DMS153 treated with DMSO at 0.1 percent for 48 hours (cell line): Measurements from ENCODE around the gene FNIP2.

Source experiments
- DNase-seq: peaks from one replicate; lab custom pipeline; 2025; ENCODE audit not compliant: unreplicated experiment; lab: John Stamatoyannopoulos, UW

Gene FNIP2

DNA sequence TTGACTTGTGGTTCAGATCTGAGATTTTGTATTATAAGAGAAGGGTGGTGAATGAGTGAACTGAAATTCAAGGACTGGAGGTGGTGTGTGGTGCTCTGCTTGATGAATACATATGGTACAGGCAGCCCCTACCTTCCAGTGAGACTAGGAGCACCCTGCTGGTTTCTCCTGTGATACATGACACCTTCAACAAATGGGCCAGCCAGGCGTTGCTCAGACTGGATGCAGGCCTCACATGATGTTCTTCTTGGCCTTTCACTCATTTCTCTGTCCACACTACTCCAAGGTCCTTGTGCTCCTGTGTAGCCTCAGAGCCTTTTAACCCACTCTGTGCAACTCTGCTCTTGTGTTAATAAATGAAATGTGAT lies 67.2 kb downstream of the FNIP2 start:
- DNase-seq = no peak

DNA sequence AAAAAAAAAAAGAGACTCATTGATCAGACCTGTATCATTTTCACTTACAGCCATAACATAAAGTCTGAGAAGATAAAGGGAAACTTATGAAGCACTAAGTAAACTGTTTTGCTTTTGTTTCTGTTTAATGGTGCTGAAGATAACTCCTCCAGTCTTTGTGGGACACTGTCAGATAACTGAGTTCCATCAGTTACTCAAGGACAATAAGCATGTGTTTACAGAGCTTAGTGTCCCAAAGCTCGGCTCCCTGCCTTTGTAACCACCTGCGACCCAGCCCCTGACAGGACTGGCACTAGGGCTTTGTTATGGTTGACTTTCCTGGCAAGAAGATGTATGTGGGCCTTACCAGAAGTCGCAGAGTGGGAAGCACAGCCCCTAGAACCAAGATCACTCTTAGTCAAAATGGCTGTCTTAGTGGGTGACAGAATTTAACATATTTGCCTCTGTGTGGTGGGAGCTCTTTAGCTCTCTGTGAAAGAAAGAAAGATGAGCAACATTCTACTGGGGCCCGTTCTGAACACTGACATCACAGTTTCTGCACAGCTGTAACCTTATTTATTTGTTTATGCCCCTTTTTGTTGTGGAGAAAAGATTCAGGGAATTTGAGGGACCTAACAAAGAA lies 68.1 kb downstream of the FNIP2 start:
- no peak for DNase-seq

DNA sequence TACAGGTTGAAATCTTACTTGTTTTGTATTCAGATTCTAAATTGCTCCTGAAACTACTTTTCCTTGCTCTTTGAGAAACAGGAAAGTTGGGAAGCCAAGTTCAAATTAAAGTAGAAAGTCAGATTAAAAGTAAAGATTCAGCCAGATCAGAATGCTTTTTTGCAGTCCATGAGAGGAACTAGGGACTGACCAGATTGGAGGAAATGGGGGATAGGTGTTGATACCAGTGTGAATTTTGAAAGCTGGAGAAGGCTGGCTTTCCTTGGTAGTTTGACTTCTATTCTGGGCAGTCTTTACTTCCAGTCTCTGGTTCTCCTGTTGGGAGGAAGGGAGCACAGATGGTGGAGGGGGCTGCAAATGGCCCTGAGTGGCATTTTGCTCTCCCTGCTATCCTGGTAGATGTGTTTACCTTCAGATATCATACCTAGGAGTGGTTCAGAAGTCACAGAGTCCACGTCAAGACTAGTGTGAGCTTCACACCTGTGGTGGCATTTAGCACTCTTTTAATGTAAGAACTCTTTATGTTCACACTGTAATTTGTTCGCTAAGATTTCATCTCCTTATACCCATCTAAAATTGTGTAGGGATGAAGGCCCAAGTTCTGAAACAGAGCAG lies 68.8 kb downstream of the FNIP2 start:
- no peak for DNase-seq

DNA sequence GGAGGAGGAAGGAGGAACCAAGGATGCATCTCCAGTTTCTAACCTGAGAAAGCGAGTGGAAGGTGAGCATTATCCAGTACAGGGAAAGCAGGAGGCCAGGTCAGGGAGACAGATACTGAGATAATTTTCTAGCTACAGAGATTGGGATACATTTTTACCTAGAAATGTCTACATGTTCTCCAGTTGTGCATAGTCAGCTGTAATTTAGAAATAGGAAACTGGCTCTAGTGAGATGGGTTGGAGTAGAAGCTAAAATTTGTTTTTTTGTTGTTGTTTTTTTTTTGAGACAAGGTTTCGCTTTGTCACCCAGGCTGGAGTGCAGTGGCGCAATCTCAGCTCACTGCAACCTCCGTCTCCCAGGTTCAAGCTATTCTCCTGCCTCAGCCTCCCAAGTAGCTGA lies 71.3 kb downstream of the FNIP2 start:
- DNase-seq = no peak

DNA sequence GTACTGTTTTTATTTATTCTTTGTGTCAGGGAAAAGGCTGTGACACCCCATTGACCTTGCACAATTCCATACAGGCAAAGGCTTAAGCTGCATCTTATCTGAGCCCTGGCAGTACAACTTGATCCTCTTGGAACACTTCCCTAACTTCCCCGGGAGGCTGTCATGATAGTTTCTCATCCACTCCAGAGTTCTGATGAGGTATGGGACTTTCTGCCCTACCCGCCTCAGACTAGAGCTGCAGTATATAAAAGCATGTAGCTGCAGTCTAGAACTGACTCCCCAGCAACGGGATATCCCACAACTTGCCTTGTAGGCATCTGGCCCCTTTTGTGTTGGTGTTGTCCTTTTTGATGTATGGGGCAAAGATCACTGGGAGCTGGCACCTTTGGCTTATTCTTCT lies 72.7 kb downstream of the FNIP2 start:
- DNase-seq = no peak

DNA sequence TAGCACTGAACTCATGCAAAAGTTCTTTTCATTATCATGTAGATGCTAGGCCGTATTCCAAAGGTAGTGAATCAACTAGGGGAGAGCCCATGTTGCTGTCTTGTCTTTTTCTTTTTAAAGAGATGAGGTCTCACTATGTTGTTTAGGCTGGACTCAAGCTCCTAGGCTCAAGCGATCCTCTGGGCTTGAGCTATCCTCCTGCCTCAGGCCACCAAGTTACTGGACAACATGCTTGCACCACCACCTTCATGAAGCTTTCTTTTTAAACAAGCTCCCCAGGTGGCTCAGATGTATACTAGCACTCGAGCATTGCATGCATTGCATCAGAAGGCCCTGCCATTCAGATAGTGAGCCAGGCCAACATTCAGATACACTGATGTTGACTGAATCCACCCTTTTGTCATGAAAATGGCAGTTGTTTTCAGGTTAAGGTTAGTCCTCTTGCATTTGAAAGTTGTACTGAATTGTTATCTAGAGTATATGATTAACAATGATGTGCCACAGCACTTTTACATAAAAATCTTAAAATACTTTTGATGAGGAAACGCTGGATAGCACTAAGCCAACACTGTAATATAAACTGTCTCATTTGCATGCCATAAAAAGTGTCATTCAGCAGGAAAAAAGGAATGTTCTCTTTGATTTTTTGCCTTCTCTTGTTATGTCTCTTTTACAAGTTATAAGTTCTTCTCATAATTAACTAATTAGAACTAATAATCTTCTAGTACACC lies 76.7 kb downstream of the FNIP2 start:
- DNase-seq = no peak

DNA sequence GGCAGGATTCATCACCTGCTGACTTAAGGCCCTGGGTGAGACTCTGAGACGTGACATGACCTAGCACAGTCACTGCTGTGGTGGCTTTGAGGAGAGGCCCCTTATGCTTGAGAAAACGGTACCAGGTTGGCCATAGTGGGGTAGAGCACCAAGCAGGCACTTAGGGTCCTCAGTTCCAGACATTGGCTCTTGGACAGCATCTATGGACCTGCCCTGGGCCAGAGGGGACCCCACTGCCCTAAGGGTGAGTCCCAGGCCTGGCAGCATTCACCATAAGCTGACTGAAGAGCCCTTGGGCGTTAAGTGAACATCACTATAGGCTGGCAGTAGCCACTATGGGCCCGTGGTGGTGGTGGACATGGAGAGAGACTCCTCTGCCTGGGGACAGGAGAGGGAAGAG lies 78.7 kb downstream of the FNIP2 start:
- DNase-seq = no peak

DNA sequence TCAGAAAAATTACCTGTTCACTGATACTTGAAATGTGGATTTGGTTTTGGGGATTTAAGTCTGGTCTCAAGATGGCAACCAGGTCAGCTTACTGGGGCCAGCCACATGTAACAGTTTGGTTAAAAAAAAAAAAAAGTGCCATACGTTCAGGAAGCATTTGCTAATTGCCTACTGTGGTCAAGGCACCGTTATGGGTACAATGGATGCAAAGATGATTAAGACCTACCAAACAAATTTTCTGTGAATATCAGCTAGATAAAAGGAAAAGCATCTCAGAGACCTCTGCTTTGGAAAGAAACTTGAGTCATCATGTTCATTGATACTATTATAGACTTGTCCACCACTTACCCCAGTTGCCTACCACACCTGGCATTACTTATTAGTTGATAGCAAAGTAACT lies 80.9 kb downstream of the FNIP2 start:
- DNase-seq = no peak

DNA sequence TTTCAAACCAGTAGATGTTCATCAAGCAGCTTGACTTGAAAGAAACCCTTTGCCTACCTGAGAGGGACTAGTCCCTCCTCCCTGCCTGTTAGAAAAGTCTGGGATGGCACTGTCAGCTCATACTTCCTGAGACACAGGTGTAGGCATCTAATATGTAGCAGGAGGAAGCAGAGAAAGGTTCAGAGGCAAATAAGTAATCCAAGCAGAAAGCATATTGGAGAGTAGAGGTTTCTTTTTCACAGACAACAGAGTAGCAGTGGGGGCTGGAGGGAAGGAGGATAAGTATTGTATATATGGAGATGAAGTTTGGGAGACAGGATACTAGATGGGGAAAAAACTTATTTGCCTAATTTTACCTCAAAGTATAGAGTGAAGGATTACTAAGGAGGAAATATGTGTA lies 81.5 kb downstream of the FNIP2 start:
- no peak for DNase-seq

DNA sequence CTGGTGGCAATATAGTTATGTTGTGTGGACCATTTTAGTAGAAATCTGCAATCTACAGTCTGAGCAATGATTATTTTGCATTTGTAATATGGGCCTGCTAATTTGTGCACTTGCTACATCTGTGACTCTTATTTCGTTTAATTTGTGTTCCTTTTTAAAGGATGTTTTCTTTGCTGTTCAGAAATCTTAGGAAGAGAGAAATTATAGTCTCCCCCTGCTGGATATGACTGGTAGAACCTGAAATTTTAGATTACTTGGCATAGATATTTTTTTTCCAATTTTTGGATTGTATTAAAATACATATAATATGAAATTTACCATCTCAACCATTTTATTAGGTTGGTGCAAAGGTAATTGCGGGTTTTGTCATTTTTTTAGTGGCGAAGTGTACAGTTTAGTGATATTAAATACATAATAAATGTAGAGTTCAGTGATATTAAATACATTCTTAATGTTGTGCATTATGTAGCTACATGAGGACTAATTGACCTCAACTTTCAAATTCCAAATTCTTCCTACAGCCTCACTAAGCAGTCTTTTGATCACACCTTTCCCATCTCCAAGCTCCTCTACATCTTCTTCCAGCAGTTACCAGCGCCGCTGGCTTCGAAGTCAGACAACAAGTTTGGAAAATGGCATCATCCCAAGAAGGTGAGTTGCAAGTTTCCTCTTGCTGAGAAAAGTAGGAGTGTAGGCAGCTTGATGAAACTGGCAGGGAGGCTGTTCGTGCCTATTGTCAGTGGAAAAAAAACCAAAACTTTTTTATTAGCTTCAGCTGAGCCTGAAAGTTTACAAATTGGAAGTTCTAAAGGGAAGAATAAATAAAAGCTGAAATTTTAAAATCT lies 82.2 kb downstream of the FNIP2 start:
- peak; percentile 23 for DNase-seq

DNA sequence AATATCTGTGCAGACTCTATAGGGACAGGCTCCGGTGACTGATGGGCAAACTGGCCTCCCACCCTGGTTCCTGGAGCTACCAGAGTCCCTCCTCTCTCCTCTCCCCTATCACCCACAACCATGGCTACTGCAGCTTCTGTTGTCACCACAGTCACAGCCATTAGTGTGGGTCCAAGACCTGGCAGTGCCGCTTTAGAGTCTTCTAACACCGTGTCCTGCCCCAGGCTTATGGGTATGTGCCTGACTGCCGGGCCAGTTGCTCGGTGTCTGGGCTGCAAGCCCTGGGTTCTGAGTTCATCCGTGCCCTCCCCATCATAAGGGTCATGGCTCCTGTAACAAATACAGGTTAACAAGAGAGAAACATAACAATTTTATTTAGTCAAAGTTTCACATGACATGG lies 85.4 kb downstream of the FNIP2 start:
- no peak for DNase-seq

DNA sequence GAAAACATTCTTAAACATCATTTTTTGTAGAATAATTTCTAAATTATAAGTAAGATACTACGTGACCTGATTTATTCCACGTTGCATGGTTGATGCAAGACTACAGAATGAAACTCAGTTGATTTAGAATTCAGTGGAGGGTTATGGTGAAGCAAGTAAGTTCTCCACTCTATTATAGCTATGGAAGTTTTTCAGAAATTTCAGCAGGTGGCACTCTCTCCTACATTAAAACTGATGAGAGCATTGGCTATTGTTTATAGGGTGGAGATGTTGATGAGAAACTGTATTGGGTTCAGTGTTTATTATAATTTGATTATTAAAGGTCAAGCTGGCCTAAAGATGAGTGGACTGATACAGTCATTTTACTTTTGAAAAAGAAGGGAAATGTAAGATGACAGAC lies 88.0 kb downstream of the FNIP2 start:
- DNase-seq = peak; percentile 71

DNA sequence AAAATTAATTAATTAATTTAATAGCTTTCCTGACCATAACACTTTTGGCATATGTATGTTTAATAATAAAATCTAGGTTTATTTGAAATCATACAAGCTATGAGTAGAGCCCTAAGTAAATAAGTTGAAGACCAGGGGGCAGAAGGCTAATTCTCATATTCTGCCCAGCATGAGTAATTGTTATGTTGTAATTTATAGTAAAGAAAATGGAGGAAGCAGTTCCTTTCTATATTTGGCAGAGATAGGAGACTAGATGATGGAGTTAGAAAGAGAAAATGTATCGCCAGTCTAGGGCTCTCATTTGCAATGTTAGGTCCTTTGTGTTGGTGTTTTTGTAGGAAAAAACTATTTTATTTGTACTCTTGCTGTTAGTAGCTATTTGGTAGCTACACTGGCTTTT lies 89.1 kb downstream of the FNIP2 start:
- DNase-seq = no peak

DNA sequence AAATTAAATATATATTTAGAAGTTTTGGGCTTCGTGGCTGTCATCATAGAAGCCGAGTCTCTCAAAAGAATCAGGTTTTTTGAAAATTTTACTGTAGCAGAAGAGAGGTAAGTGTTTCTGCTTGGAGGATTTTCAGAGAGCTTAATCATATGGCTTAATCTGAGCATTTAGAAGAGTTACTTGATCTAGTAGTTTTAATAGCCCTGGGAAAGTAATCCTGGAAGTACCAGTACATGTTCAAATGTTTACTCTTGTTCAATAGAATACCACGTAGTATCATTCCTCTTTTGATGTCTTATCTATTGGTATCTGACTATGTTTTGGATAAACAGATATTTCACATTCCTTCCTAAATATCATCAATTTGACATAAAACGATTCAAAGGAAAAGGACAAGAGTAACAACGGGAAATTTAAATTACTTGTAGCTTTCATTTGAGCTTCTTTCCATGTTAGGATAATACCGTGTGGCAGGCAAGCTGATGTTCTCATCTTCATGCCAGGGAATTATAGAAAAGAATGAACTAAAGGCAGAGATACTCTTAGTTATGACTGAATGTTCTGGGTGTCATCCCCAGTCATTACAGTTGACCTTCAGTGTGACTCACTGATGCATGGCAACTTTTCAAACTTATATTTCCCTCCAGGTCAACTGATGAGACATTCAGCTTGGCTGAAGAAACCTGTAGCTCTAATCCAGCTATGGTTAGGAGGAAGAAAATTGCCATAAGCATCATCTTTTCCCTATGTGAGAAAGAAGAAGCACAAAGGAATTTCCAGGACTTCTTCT lies 89.8 kb downstream of the FNIP2 start:
- no peak for DNase-seq

DNA sequence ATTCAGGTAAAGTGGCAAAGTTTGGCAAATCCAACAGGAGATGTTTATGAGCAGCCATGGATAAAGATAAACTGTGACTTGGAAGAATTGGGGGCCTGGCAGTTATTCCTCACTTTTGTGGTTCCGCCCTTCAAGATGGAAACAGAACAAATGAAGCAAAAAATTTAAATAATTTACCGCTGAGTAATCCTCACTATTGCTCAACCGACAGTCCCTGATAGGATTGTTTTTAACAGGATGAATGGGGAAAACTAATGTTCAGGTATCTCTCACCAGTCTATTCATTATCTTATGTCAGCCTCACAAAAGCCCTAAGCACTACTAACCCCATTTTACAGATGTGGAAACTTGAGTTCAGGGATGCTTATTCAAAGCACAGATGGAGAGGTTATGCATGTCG lies 90.8 kb downstream of the FNIP2 start:
- no peak for DNase-seq

DNA sequence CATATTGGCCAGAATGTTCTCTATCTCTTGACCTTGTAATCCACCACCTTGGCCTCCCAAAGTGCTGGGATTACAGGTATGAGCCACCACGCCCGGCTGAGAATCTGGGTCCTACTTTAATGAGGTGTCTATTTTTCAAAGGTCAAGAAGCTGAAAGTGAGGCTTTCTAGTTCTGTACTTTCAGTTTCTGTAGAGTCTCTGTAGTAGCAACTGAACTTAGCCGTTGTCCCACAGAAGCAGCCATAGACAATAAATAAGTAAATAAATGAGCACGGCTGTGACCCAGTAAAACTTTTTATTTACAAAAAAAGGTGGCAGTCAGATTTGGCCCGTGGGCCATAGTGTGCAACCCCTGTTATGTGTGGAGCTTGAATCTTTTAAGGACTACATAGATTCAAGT lies 92.0 kb downstream of the FNIP2 start:
- DNase-seq = no peak

DNA sequence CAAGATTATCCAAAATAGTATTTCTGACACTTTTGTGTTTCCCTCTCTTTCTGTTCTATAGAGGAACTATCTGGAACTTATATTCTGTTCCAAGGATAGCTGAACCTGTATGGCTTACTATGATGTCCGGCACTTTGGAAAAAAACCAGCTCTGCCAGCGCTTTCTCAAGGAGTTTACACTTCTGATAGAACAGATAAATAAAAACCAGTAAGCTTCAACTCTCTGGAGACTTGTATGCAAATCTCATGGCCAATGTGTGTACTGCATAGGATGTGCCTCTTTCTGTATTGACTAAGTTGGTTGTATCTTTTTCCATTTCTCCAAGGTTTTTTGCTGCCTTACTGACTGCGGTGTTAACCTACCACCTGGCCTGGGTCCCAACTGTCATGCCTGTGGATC lies 92.5 kb downstream of the FNIP2 start:
- no peak for DNase-seq

DNA sequence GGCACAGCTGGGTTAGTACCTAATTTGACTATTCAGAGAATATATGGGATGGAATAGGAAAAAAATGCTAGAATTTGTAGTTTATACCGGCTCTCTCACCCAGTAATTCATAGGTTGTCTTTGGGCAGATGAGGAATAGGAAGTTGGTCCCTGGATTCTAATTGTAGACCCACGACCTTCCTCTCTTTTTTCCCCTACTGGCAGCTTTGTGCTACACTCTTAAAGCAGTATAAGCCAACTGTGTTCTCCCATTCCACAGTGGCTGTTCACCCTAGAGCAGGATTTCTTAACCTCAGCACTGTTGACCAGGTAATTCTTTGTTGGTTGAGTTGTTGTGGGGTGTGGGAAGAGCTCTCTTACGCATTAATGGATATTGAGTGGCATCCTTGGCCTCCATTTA lies 92.9 kb downstream of the FNIP2 start:
- no peak for DNase-seq

DNA sequence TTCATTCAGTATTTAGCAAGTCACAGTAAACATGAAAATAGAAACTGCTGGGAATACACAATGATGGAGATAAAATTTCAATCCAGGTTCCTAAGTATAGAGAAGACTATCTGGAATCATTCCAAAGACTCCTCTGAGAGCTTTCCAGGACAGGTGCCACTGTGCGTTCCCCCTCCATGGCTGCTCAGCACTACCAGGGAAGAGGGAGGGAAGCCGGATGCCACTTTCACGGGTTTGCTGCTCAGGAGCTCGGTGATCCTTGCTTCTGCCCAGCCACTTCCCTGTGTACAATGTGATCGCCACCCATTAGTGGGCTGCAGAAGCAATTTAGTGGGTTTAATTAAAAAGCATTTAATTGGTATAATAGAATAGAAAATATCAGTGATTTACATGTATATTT lies 94.5 kb downstream of the FNIP2 start:
- DNase-seq = no peak

DNA sequence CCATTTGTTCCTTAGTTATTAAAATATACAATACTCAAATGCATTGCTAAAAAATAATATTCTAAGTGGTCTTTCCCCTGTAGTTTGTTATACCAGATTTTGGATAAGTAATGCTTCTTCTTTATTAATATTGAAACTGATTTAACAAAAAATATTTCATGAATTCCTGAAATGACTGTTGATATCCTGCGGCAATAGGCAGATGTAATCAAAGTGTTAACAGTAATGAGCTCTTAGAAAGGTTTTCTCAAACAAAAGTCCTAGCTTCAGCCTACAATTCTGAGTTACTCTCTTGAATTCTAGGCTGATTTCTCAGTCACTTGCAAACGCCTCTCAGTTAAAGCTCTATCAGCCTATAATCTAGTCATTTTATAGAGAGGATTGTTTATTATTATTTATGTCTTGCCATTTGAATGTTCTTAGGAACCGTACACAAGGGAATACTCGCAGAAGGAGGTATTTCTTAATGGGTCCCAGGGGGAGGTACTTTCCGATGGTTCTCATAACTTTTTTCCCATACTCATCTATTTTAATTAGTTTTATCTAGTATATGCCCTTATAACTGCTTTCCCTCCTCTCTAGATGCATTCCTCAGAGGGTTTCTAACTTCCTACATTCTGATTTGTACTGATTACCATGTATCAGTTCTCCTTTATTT lies 96.8 kb downstream of the FNIP2 start:
- no peak for DNase-seq

DNA sequence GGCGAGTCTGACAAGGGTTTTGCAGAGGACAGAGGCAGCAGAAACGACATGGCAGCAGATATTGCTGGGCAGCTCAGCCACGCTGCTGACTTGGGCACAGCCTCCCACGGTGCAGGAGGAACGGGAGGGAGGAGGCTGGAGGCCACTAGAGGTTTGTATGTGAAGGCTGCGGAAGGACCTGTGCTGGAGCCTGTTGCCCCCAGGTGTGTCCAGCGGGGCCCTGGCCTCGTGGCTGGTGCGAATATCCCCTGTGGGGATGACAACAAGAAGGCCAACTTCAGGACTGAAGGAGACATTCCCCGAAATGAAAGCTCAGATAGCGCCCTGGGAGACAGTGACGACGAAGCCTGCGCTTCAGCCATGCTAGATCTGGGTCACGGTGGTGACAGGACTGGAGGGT lies 100.2 kb downstream of the FNIP2 start:
- no peak for DNase-seq
